Measurements from ENCODE around the gene GLIS1. TPM values are rescaled to one million over a fixed set of nuclear protein-coding genes. Genes with fewer than 3 reads are reported as not detected.

The GLIS1 gene
- polyA plus RNA-seq, 1 donor (not counting 4 experiments of a cell fraction or from before 2014, with no cell fraction given) = not detected

DNA sequence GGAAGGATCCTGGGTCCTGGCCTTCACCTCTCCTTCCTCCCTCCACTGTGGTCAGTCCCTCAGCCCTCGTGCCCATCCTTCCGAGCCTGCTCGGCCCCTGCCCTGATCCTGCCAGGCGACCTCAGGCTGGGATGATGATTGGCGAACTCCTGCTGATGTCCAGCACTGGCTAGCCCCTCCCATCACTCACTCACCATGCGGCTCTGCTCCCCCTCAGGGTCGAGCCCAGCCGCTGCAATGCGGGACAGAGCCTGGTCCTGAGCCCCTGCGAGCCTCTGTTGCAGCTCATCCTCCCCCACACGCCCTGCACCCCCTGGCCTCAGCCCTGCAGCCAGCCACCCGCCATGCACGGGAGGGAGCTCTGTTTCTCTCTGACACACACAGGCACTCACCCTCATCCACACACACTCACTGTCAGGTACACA is 179.6 kb downstream of the GLIS1 start:
- FAIRE-seq = no peak
- Histone ChIP-seq H3K4me1 (ENCODE audit: control insufficient read depth, extremely low read depth, insufficient read depth, low read length) (no peaks in the 10 kb centered on the region), H3K27ac (ENCODE audit: control insufficient read depth, insufficient read depth, low read length) (no peak overlapping the region), H3K4me2 (ENCODE audit: control insufficient read depth, extremely low read depth, insufficient read depth, low read depth, low read length) (no peak overlapping the region), H3K9me1 (ENCODE audit: control insufficient read depth, extremely low read depth, insufficient read depth, low read length) (no peaks in the 10 kb centered on the region), H3K36me3 (ENCODE audit: control insufficient read depth in 2 of 2, extremely low read depth in 1 of 2, insufficient read depth in 2 of 2, low read length in 2 of 2) (no peaks in the 10 kb centered on the region), H3K9ac (ENCODE audit: control insufficient read depth, extremely low read depth, insufficient read depth, low read length) (no peak overlapping the region), H3K79me2 (ENCODE audit: control insufficient read depth, insufficient read depth, low read length) (no peaks in the 10 kb centered on the region), H3K27me3 (ENCODE audit: control insufficient read depth, extremely low read depth, insufficient read depth, low read length) (no peaks in the 10 kb centered on the region), H3K4me3 (ENCODE audit: control insufficient read depth in 2 of 3, extremely low read depth in 1 of 3, insufficient read depth in 2 of 3, low read depth in 1 of 3, low read length in 3 of 3) (no peak overlapping the region), H2AFZ (ENCODE audit: control insufficient read depth, low read length) (no peak overlapping the region), H3K9me3 (ENCODE audit: control insufficient read depth, low read depth, low read length) (peaks cover 2% of the 10 kb centered on the region), H4K20me1 (ENCODE audit: control insufficient read depth, extremely low read depth, insufficient read depth, low read length) (no peaks in the 10 kb centered on the region)
- dilution Hi-C loops (cut with MboI; ENCODE audit: extremely low pct_ligation_motif_present, low sequenced_read_pairs) = no loop called here
- DNase-seq (ENCODE audit: low read depth, low spot score) = no peak
- TF ChIP-seq, protein P1, sequence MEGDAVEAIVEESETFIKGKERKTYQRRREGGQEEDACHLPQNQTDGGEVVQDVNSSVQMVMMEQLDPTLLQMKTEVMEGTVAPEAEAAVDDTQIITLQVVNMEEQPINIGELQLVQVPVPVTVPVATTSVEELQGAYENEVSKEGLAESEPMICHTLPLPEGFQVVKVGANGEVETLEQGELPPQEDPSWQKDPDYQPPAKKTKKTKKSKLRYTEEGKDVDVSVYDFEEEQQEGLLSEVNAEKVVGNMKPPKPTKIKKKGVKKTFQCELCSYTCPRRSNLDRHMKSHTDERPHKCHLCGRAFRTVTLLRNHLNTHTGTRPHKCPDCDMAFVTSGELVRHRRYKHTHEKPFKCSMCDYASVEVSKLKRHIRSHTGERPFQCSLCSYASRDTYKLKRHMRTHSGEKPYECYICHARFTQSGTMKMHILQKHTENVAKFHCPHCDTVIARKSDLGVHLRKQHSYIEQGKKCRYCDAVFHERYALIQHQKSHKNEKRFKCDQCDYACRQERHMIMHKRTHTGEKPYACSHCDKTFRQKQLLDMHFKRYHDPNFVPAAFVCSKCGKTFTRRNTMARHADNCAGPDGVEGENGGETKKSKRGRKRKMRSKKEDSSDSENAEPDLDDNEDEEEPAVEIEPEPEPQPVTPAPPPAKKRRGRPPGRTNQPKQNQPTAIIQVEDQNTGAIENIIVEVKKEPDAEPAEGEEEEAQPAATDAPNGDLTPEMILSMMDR (optimal IDR thresholded peaks at IDR 0.05 in 1 of 3, IDR thresholded peaks at IDR 0.05 in 1 of 3, conservative IDR thresholded peaks at IDR 0.05 in 1 of 3; ENCODE audit: extremely low read depth in 1 of 3, insufficient read depth in 2 of 3, low read length in 3 of 3) = no peak
- TF ChIP-seq EZH2 (IDR thresholded peaks at IDR 0.05; ENCODE audit: low read length) = no peak

- DNase-seq (ENCODE audit: low read depth, low spot score) (no peak), FAIRE-seq (no peak)
- Histone ChIP-seq H3K9me3 (ENCODE audit: control insufficient read depth, low read depth, low read length) (peaks cover 2% of the 10 kb centered on the region), H3K9ac (ENCODE audit: control insufficient read depth, extremely low read depth, insufficient read depth, low read length) (no peak overlapping the region), H3K4me2 (ENCODE audit: control insufficient read depth, extremely low read depth, insufficient read depth, low read depth, low read length) (no peak overlapping the region), H2AFZ (ENCODE audit: control insufficient read depth, low read length) (no peak overlapping the region), H3K27ac (ENCODE audit: control insufficient read depth, insufficient read depth, low read length) (no peak overlapping the region), H3K27me3 (ENCODE audit: control insufficient read depth, extremely low read depth, insufficient read depth, low read length) (no peaks in the 10 kb centered on the region), H3K4me3 (ENCODE audit: control insufficient read depth in 2 of 3, extremely low read depth in 1 of 3, insufficient read depth in 2 of 3, low read depth in 1 of 3, low read length in 3 of 3) (no peak overlapping the region), H3K4me1 (ENCODE audit: control insufficient read depth, extremely low read depth, insufficient read depth, low read length) (no peaks in the 10 kb centered on the region), H3K36me3 (ENCODE audit: control insufficient read depth in 2 of 2, extremely low read depth in 1 of 2, insufficient read depth in 2 of 2, low read length in 2 of 2) (no peaks in the 10 kb centered on the region), H4K20me1 (ENCODE audit: control insufficient read depth, extremely low read depth, insufficient read depth, low read length) (no peaks in the 10 kb centered on the region), H3K9me1 (ENCODE audit: control insufficient read depth, extremely low read depth, insufficient read depth, low read length) (no peaks in the 10 kb centered on the region), H3K79me2 (ENCODE audit: control insufficient read depth, insufficient read depth, low read length) (no peaks in the 10 kb centered on the region)
- TF ChIP-seq, protein P1 (optimal IDR thresholded peaks at IDR 0.05 in 1 of 3, IDR thresholded peaks at IDR 0.05 in 1 of 3, conservative IDR thresholded peaks at IDR 0.05 in 1 of 3; ENCODE audit: extremely low read depth in 1 of 3, insufficient read depth in 2 of 3, low read length in 3 of 3) = no peak
- no peak for TF ChIP-seq EZH2 (IDR thresholded peaks at IDR 0.05; ENCODE audit: low read length)
- dilution Hi-C loops (cut with MboI; ENCODE audit: extremely low pct_ligation_motif_present, low sequenced_read_pairs) = no loop called here
These were observed 180.1 kb downstream of the GLIS1 start for GRCh38 chr1:53558739-53559315.

All from keratinocyte (primary cell).